HS-5 (cell line): Measurements from ENCODE around the gene DPY19L3.
"Not testable (repeated sequence)": the region's sequence is repeated elsewhere in the genome, so short reads cannot be mapped to it uniquely, and the experiment has no call there.

Experiments
- DNase-seq: peaks from one replicate; pipeline ENCODE4 v3.0.0-alpha.2; 2012; ENCODE audit warnings: low read depth

The DPY19L3 gene, protein sequence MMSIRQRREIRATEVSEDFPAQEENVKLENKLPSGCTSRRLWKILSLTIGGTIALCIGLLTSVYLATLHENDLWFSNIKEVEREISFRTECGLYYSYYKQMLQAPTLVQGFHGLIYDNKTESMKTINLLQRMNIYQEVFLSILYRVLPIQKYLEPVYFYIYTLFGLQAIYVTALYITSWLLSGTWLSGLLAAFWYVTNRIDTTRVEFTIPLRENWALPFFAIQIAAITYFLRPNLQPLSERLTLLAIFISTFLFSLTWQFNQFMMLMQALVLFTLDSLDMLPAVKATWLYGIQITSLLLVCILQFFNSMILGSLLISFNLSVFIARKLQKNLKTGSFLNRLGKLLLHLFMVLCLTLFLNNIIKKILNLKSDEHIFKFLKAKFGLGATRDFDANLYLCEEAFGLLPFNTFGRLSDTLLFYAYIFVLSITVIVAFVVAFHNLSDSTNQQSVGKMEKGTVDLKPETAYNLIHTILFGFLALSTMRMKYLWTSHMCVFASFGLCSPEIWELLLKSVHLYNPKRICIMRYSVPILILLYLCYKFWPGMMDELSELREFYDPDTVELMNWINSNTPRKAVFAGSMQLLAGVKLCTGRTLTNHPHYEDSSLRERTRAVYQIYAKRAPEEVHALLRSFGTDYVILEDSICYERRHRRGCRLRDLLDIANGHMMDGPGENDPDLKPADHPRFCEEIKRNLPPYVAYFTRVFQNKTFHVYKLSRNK

DNA sequence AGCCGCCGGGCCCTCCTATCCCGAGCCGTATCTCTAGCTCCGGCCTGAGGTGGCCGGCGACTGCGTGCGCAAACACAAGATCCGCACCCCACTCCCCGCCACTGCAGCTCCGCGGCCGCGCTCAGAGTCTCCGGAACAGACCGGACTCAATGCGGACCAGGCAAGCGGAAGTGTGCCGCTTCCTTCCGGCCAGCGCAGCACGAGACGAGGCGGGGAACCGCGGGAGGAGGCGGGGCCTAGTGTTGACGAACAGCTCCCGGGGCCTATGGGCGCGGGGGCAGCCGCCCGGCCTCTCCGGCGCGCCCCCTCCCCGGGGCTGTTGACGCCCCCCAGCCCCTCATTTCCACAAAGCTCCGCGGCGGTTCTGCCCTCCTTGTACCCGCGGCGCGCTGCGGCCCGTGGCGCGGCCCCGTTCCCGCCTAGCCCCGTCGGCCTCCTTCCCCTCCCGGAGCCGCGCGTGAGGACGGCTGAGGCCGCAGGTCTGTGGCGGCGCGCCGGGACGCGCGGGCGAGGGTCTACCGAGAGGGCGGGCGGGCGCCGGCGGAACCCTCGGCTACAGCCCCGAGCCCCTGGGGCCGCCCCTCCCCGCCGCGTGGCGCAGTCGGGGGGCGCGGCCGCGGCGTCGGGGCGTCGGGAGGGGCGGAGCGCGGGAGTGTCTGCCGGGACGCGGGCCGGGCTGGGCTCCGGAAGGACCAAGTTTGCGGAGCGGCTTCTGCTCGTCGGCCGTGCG is at the start of gene DPY19L3:
DPY19L3 (plus strand) TSS at position 340 of the 730 bp plus-strand sequence. CDS start 2,484 bp downstream, outside the sequence.
- DNase-seq: peak; percentile 63

- no peak for DNase-seq
Measured at GRCh38 chr19:32357720-32358119, 47.9 kb upstream of the DPY19L3 start.

DNA sequence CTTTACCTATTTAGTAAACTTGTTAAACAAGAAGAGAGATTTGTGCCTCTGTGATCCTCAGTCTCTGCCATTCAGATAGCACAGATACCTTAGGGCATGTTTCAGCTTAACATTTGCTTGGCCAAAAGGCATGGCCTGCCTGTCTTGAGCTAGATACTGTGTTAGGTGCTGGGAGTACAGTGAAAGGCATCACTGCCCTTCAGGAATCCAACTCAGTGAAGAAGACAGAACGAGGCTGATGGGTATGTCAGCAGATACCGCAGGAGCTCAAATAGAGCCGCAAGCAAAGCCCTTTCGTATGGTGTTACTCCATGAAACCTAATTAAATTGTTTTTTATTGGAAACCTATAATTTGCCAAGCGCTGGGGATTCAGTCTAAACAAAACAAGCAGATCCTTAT is 47.2 kb upstream of the DPY19L3 start:
- no peak for DNase-seq

DNA sequence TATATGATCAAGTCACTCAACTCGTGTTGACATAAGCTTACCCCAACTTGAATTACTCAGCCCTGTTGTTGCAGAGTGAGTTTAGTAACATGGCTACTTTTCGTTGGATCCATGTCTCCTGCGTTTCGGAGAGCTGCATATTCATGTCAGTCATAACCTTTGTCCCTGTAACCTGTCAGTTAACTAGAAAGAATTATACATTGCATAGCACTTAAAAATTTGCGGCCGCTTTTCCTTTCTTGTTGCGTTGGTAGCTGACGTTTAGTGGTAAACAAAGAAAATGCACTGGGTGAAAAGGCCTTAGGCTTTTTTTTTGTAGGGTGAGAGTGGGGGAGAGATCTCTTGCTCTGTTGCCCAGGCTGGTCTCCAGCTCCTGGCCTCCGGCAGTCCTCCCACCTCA is 46.0 kb upstream of the DPY19L3 start:
- DNase-seq: no peak

- no peak for DNase-seq
Measured at GRCh38 chr19:32361574-32362317, 43.8 kb upstream of the DPY19L3 start.

GRCh38 chr19:32362318-32362691 is 43.3 kb upstream of the DPY19L3 start:
- no peak for DNase-seq

DNA sequence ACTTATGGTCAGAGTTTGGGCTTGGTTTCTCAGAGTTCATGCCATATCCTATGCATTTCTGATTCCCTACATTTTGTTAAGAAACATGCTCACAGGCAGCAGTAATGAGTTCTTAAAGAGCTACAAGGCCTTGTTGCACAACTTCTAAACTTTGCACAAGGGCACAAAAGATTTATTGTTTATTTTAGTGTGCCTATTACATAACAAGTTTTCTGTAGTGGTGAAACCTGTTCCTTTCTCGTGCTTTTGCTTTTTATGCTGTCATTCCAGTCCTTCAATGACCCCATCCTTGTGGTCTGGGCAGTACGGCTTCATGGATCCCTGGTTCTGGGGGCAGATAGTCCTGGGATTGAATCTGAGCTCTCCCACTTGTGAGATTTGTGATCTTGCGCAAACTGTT is 42.4 kb upstream of the DPY19L3 start:
- DNase-seq: no peak

DNA sequence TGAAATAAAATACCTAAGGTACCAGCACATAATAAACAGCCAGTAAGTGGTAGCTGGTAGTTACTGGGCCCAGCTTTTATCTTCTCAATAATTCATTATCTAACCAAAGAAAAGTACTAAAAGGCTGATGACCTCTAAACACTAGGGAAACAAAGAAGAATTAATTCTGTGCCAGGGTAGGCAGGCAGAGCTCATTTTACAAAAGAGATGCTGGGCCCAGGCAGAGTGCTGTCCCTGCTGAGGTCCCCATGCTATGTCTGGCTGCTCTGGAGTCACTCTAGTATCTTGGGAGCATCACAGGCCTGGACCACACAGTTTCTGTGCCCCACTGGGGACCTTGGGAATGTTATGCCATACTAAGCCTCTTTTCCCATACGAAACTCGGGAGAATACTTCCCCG is 41.9 kb upstream of the DPY19L3 start:
- no peak for DNase-seq

DNA sequence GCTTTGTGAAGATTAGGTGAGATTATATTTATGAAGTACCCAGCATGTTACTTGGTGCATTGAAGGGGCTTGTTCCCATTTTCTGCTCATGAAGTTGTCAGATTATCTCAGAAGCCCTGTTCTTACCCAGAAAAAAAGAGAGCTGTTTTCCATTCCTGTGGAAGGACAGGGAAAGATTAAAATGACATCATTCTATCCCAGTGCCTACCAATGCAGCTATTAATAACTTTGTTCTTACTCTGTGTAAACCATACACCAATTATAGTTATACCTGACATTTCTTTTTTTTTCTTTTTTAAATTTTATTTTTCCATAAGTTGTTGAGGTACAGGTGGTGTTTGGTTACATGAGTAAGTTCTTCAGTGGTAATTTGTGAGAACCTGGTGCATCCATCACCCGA is 41.5 kb upstream of the DPY19L3 start:
- no peak for DNase-seq

GRCh38 chr19:32367063-32367462 is 38.5 kb upstream of the DPY19L3 start:
- no peak for DNase-seq

DNA sequence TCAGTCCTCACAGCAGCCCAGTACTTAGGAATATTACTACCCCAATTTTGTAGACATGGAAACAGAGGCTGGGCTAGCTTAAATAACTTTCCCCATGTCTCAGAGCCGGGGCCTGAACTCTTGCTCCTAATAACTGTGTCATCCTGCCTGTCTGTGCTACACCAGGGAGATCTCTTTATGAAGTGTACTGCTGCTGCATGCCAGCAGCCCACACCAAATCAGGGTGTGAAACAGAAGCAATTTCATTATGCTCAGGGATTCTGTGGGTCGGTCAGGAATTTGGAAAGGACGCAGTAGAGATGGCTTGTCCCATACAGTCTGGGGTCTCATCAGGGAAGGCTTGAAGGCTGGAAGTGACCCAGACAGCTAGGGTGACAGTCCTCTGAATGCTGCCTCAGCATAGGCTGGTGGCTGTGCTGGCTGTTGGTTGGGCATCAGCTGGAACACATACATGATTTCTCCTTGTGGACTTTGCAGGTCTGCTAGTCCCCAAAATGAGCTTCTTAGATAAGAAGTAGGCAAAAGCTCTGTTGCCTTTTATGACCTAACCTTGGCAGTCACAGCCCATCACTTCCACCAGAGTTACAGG is 37.5 kb upstream of the DPY19L3 start:
- DNase-seq: no peak

DNA sequence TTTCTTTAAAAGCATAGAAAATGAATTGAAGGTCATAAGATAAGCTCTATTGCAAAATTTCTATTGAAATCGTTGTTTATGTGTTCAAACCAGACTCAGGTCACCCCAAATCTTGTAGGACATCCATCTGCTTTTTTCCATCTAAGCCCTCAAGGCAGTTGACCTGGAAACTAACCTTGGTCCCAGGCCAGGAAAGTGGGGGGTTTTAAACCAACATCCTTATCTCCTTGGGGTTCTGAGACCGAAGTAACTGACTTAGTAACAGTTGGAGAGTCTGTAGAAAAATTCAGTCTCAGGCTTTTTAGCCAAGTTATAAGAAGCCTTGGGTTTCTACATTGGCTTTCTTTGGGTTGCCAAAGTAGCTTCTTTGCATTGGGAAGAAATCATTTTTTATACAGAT is 36.8 kb upstream of the DPY19L3 start:
- DNase-seq: no peak

- DNase-seq: peak; percentile 33
Measured at GRCh38 chr19:32372726-32373517, 32.6 kb upstream of the DPY19L3 start.

DNA sequence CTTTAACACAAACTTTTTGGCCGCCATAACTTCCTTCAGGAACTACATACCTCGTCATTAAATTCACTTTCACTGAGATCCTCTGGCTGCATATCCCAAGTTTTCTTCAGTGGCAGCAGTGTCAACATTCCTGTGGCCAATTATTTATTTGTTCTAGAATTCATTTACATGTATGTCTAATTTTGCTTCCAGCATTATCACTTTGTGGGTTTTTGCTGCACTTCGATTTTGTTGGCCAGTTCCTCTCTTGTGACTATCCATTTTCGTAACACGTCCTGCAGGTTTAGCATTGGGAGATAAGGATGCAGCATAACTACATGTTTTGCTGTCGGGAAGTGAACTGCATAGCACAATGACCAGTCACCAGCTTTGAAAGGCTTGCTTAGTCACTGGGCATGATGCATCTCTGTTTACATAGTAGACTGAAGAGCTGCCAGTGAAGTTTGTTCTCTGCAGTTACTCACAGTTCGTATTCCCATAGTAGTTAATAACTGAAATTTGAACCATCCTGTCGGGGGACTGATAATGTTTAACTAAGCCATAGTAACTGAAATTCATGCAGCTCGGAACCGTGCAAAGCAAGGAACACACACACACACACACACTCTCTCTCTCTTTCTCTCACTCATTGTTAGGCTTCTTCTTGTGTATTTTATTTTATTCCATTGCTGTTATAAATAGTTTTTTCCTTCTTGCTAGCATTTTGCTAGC is 31.8 kb upstream of the DPY19L3 start:
- peak; percentile 99 for DNase-seq

- not testable (repeated sequence) for DNase-seq
Measured at GRCh38 chr19:32374362-32374761, 31.2 kb upstream of the DPY19L3 start.

GRCh38 chr19:32377088-32377487 is 28.5 kb upstream of the DPY19L3 start:
- not testable (repeated sequence) for DNase-seq

DNA sequence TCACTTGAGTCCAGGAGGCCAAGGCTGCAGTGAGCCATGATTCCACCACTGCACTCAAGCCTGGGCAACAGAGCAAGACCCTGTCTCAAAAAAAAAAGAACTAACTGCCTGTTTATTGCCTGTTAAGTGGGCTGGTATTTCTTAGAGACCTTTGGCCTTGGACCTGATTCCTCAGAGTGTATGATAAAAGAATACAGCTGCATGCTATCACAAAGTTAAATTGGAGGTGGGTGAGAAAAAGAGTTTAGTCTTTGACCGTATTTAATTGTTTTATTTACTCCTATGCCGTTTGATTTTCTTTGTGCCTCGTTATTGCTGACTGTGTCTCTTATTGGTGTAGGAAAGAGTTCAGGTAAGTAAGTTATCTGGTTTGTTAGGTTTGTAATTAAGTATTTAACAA is 25.3 kb upstream of the DPY19L3 start:
- no peak for DNase-seq

GRCh38 chr19:32387701-32388392 is 17.7 kb upstream of the DPY19L3 start:
- DNase-seq: peak; percentile 39

- no peak for DNase-seq
Measured at GRCh38 chr19:32388393-32388855, 17.1 kb upstream of the DPY19L3 start.
